Measurements from ENCODE around the gene TNIK.
"Not testable (repeated sequence)": the region's sequence is repeated elsewhere in the genome, so short reads cannot be mapped to it uniquely, and the experiment has no call there.

TNIK gene

DNA sequence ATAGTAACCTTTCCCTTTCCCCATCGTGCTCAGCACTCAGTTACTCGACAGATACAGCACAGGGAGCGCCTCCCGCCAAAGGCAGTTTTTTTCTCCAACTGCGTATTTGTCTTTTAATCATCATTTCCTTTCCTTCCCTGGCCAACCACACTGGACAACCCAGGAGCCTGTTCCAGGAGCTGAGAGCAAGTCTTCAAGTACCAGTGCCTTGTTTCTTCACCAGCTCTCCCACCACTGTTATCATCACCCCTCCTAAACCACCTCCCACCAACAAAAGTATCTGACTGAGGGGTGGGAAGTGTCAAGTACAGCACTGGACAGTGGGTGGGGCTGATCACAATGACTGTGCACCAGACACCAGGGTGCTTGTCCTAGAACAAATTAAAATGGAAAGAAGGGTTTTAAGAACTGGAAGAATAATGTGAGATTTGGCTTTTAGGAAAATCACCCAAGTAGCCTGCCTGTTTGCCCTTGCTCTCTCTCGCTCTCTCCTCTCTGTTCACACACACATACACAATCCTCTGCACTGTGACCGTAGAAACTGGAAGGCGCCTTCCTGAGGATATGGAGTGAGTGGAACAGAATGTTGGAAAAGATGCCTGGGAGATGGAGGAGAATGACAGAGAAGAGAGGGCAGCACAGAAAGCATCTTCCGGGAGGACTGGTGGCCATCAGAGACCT, 126.3 kb downstream of the TNIK start:
- DNase-seq = no peak

DNA sequence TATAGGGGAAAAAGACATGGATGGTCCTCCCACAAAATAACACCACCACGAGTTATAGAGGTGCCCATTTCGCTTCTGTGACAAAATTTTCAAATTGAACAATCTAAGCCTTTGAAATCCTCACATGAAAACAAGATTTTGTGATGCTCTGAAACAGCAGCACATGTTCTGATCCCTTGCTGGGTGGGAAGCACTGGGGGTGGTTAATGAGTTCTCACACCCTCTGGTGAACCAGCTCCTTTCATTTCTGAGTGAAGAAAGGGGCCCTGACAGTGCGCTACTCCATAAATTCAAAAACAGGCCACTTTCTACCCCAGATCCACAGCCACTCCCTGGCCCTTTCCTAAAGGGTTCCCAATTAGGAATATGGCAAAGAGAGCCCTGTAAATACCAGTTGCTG, 129.3 kb downstream of the TNIK start:
- DNase-seq = no peak

DNA sequence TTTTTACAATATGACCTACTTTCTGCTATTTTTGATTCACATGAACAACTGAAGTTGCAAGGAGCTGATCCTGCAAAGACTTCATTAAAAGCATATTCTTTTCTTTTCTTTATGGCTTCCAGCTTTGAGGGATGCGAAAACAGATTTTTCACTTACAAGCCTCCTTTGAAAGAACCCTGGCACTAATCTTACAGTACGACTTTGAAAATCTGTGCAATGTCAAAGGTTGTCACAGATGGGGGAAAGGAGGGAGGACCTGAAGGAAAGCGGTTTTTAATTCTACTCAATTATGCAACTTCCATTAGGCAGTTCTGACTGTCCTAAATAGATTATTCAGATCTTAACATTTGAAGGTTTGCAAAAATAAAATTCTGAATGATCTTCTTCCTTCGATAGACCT, 130.5 kb downstream of the TNIK start:
- DNase-seq = no peak

DNA sequence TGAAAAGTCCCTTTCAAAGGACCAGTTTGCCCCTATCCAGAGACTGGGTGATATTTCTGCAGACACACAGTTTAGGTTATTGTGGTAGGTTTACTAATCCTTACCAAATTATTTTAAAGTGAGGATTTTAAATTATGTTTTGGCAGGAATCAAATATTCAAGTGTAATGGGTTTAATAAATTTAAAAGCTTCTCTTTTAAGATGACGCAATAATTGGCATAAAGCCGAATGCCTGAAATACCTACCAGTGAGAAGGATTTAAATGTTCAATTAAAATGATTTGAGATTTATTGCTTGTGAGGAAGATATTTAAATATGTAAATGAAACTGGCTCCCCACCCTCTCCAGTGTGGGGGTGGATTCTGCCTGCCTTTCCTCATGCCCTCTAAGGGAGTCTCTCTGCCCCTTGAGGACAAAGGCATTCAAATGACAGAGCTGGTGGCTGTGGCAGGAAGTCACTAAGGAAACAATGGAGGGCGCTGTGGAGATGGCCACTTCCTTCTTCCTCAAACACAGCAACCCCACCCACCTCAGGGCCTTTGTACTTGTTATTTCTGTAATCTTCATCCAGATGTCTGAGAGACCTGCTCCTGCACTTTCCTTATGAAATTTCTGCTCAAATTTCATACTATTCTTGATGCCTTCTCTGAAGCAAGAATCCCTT, 131.7 kb downstream of the TNIK start:
- peak in 1 of 2 experiments; percentile 16 for DNase-seq

DNA sequence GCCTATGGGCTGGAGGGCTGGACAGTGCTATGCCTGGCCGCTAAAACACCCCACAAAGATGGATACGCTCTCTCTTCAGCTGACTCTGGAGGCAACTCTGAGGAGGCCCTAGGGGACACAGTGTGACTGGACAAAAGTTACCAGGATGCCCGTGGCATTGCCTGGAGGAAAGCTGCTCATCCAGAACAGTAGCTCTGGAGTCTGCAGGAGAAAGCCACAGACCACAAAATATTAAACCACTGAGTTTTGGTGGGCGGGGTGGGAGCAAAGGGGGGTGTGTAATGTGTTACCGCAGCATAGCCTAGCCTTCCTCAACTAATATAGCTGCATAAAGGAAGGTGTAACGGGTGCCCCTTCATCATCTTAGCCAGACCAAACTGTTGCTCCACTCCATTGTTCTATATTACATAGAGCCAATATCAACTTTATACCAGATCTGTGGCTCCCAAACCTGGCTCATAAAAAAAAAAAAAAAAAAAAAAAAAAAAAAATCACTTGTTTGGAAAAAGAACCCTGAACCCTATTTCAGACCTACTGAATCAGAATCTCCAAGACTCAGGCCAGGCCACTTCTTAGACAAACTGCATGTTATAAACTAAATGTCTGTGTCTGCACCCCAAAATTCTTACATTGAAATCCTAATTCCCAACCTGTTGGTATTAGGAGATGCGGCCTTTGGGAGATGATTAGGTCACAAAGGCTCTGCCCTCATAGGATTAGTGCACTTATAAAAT, 132.6 kb downstream of the TNIK start:
- DNase-seq = no peak

DNA sequence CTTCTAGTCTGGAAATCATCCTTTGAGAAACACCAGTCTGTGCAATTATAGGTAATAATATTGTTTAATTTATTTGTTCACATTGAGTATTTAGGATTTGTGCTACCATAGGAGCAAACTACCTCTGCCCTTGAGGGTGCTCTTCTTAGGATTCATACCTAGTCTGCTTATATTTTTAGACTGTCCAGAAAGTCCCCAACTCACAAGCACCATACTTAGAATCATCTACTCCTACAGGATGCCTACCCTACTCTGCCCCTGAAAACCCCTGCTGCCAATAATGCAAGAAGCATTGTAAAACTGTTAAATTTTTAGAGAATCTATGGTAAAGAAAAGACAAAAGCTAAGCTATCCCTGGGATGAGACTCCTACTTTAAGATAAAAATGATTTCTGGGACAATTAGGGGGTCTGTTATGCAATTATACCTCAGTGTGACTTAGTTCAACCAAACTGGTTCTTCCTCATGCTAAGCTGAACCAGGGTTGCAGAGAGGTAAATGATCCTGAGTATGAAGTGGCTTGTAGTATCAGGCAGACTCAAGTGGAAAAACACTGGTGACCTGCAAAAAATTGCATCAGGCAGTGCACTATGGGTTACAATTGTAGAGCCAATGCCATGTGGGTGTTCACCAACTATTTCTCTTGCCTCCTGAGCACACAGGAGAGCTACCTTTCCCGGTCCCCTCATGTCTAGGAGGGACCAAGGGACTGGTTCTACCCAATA, 133.3 kb downstream of the TNIK start:
- DNase-seq = no peak

DNA sequence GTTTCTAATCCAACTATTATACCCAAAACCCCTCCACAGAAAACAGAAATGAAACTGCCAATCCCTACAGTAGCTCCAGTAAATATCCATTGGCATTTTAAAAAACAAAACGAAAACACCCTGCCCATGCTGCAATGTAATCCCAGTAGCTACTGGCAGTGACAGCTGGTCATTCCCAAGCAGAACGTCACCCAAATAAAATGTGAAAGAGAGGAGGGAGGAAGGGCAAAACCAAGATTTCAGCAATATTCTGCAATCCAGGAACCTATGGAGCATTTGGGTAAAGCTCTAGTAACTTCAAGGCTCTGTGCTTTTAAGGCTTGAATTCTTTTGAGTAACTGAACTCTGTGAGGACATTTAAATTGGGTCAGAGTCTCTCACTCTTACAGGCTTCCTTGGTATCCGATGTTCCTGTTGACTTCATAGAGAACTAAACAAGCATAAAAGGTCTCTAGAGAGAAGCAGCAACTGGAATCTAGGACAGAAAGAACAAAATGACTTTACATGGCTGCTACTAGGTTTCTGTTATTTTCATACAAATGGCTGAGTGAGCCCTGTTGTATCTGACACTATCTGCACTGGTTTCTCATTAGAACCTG, 136.2 kb downstream of the TNIK start:
- no peak for DNase-seq

DNA sequence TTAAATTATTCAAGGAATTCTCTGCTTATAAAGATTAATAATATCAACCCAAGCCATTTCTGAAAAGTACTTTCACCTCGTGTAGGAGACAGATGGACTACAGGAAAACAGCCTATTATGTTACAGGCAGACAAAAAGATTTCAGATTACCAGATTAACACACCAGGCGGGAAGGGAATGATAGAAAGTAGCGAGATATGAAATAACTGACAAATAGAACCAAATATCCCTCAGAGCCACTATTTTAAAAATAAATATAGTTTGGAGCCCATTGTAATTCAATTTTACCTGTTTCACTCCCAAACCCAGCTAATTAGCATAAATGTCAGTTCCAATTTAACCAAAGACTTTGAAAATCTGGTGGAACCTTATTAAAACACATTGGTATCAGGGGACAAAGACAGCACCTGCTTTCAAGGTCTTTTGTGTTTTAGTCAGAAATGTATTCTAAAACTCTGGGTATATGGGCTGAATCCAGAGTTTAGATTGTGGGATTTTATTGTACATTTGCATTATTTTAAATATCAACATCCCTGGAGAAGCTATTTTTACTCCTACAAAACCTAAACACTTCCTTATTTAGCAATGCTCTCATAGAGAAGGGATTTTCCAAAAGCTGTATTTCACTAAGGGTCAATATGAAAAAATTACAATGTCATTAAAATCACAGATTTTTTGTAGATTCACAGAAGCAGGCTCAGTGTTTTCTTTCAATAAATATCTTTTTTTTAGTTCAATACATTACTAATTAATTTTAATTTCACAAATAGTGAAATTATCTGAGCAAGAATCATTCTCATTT, 138.4 kb downstream of the TNIK start:
- no peak for DNase-seq

DNA sequence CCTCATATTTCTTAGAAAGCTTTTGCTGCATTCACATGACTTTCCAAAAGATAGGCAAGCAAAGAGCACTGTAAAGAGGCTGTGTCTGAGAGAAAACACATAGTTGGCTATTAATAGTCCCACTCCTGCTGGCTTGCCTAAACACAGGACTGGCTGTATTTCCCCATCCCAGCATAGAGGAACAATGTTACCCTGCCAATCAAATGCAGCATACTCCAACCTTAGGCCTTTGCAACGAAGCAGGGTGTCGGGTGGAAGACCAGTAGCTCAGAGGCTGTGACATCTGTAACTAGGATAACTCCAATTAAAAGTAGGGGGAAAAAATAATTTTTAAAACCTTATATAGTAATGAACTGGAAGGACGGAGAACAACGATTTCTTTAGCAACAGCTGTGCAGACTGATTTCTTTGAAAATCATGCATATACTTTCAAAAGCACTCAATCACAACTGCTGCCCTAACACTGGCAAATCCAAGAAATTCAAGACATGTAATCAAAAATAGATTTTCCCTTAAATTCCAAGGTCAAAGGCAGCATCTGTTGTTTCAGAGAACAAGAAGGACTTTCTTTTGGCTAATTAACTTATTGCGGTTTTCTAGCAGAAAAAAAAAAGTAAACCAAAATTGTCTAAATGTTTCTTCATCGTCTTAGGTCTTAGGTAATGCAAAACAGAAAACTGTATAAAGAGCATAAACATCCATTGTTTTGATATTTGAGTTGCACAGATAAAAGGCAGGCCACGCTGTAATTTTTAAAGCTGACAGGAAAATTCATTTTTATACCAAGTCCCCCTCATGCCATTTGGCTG, 139.3 kb downstream of the TNIK start:
- DNase-seq = no peak

DNA sequence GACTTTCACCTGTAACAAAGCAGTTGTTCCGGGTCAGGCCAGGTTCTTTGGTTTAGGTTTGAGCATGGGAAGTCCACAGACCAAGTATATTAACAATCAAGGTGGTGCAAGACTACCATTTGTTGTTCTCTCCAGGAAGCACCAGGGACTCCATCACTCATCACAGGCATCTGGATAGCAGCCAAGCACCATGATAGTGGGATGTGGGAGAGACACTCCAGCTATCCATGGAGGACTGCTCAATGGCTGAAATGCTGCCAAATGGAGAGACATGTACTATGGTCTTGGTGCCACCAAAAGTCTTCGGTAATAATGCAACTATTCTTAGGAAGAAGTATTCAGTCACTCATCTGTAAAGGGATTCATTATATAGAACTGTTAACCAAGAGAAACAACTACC, 143.0 kb downstream of the TNIK start:
- no peak for DNase-seq

DNA sequence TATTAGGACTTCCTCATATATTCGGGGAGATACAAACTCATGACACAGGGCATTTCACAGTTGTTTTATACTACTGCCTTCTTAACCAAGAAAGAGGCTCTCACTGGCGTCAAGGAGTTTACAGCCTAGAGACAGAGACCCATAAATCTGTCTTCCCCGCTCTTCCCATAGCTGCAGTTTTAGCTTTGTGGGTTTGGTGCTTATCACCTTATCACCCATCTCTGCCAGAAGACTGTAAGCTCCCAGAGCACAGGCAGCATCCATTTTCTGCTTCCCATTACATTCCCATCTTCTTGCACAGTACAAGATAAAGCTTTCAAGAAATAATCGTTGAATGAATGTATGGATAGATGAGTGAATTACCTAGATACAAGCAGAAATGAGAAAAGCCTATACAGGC, 144.3 kb downstream of the TNIK start:
- DNase-seq = no peak

DNA sequence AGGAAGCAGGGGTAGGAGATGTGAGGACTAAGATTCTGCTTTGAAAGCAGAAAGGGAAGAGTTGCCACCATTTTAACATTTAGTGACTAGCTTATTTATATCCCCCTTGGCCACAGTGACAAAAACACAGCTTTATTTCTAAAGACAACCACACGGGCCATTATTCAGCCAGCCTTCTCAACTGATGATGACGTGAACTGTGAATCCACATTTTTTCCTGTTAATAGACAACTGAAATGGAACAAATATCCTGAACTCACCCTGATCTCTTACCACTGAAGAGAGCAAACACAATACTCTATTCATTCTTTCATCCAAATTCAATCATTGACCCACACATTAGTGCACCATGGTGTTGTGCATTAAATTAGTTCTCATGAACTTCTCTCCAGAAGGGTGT, 145.1 kb downstream of the TNIK start:
- no peak for DNase-seq

DNA sequence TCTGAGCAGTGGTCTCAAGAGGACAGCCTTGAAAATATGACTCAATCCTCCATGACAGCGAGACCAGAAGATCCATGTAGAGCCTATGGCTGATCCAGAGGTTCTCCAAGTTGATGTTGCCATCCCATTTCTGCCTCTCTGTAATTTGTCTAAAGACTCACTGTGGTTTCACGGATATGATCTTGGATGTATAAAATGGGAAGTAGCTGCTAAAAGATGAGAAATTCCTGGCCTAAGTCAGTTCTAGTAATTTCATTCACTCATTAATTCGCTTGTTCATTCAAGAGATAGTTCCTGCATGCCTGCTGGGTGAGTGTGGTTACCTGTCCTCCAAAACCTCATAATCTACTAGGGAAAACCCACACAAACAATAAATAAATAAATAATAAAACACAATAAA, 145.9 kb downstream of the TNIK start:
- no peak for DNase-seq

DNA sequence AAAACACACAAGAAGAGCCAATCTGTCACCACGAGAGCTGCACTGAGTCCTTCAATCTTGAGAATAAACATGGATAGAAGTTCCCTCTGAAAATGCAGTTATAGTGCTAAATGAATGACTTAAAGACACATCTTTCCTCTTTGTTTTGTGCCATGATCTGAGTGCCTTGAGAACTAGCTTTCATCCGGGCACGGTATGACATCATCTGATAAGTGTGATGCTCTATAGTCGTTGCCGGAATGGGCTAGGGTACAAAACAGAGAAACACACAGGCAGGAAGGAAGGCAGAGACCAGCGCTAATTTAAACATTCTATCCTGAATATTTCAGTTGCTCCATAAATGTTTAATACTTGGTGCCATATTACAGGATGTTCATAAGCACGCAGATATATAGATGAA, 146.5 kb downstream of the TNIK start:
- DNase-seq = no peak

DNA sequence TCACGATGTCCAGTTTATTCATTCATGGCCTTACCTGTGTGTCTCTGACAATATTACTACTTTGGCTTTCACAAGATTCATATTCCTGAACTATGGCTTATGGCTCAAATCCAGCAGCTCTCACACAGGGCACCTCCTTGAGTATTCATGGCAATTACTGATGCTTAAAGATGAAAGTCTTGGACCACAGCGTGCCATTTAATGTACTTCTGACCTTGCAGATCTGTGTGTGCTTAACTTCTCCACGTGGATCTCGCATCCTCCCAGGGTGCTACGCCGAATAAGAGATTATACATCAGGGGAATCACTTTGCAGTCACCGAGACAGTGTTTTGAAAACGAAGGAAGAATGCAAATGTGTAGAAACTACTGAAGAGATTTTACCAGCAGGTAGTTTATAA, 147.5 kb downstream of the TNIK start:
- DNase-seq = no peak

DNA sequence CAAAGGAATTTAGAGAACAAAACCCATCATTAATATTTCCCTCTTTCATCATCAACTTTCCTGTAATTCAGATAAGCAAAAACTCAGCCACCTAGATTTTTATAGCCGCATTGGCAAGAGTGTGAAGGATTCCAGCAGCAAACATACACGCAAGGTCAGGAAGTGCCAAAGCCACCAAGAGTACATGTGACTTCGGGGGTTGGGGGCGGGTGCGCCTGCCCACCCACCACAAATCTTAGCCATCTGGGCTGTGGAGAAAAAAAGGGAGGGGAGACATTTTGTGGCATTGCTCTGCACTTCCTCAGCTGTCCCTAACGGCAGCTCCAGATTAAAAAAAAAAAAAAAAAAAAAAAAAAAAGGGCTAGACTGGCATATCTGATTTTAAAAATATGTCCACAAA, 148.4 kb downstream of the TNIK start:
- DNase-seq = no peak

DNA sequence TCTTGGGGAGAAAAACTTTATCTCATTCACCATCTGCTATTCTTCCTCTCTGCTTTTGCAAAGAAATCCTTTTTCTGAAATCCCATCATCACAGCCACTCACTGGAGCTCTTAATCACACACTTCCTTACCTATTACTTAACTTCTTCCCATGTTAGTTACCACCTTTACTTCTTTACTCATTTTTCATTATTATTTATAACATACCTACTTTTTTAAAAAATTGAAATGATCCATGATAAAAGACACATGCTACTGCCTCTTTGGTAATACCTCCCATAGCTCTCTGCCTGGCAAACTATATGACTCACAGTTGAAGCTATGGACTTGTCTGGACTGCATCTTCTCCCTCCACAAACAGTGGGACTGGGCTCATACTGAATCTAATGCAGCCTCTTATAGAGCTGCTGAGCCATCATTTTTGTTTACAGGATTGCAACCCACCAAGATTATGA, 150.3 kb downstream of the TNIK start:
- no peak for DNase-seq

DNA sequence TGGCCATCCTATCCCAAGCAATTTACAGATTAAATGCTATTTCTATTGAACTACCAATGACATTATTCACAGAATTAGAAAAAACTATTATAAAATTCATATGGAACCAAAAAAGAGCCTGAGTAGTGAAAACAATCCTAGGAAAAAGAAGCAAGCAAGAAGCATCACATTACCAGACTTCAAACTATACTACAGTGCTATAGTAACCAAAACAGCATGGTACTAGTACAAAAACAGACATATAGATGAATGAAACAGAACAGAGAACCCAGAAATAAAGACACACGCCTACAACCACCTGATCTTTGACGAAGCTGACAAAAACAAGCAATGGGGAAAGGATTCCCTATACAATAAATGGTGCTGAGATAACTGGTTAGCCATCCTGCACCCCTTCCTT, 152.2 kb downstream of the TNIK start:
- DNase-seq = no peak

DNA sequence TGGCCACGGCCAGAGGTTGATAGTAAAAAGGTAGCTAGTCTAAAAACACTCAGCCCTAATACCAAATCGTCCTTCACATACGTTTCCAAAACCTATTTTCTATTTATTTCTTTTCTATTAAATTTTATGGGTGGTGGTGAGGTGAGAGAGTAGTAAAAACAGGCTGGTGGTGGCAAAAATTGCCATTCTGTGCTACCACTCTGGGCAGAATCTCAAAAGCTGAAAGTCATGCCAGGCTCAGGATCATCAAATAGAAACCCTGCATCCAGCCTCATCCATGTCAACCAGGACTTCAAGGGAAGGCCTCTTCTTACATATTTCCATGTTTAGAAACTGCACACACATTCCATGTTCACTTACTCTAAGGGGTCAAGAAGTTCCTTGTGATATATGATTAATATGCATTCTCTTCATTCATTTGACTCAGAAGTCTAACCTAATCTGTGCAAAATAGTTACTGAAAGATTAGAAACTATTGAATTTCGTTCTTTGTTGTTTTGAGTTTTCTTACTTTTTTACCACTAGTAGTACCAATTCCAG, 153.1 kb downstream of the TNIK start:
- DNase-seq = no peak

DNA sequence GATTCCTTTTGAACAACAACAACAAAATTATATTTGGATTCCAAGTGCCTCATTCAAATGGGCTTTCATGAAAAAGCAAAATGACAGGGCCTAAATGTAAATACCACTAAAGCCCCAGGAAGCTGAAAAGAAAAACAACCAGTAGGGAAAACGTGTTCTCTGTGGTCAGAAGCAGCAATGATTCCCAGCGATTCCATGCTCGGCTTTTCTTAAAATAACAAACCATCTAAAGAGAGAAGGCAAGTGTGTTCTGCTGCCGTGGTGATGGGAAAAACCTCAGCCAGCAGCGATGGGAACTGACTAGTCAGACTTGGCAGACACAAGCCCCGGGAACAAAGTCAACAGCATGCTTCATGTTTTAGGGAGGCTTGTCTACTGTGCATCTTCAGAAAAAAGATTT, 153.6 kb downstream of the TNIK start:
- DNase-seq = no peak

DNA sequence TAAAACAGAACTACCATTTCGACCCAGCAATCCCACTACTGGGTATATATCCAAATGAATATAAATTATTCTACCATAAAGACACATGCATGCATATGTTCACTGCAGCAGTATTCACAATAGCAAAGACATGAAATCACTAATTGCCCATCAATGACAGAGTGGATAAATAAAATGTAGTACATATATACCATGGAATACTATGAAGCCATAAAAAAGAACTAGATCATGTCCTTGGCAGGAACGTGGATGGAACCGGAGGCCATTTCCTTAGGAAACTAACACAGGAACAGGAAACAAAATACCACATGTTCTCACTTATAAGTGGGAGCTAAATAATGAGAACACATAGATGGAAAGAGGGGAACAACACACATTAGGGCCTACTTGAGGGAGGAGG, 154.4 kb downstream of the TNIK start:
- DNase-seq = not testable (repeated sequence)

All from stimulated activated CD4-positive, alpha-beta T cell treated with anti-CD3 and anti-CD28 coated beads, Interleukin-4, amount 100 ng/mL, for 4 hours (primary cell).